Panc1 (cell line): ENCODE data around the gene DLG2.

Source experiments
- CTCF ChIP-seq: fragments of 450-650 bp; IDR thresholded peaks from 2 replicates; pipeline ENCODE4 v1.5.1; 2017; ENCODE audit warnings: mild to moderate bottlenecking
- POLR2AphosphoS5 ChIP-seq: IDR thresholded peaks from 2 replicates; pipeline ENCODE4 v1.6.1; 2012; ENCODE audit warnings: mild to moderate bottlenecking, low read depth, low read length, moderate library complexity
- REST ChIP-seq, 2 experiments: IDR thresholded peaks; 2 replicates each; pipeline ENCODE4 v1.6.1; 2011 to 2012; ENCODE audit warnings: low read depth in 2 of 2, control low read depth in 1 of 2, low read length in 1 of 2, mild to moderate bottlenecking in 1 of 2, moderate library complexity in 1 of 2; ENCODE audit not compliant: insufficient read depth in 1 of 2
- SIN3A ChIP-seq: IDR thresholded peaks from 2 replicates; pipeline ENCODE4 v1.6.1; 2012; ENCODE audit warnings: low read depth, mild to moderate bottlenecking, low read length, moderate library complexity, borderline replicate concordance; ENCODE audit not compliant: insufficient read depth
- TCF7L2 ChIP-seq: IDR thresholded peaks from 2 replicates; pipeline ENCODE4 v1.6.1; 2011; ENCODE audit warnings: mild to moderate bottlenecking, low read depth, low read length, inconsistent platforms

GRCh38 chr11:83782329-83782728 lies 1844.8 kb downstream of the DLG2 start:
- TF ChIP-seq CTCF (no peak), REST (IDR thresholded peaks at IDR 0.05; ENCODE audit: insufficient read depth in 1 of 2, low read depth in 2 of 2, low read length in 1 of 2) (no peak), SIN3A (no peak), POLR2AphosphoS5 (no peak), TCF7L2 (no peak)
